A549 (cell line): ENCODE measurements around the gene TFCP2L1. TPM values are rescaled to one million over a fixed set of nuclear protein-coding genes. Genes with fewer than 3 reads are reported as not detected.

Experiments used
- ATAC-seq, 2 experiments: fragments of 200-7000 bp in 1 of 2; fragments of >200 bp in 1 of 2; cut with Nextera tagmentation in 1 of 2; cut with Tn5 transposase in 1 of 2; 3 replicates each; pipeline versions ENCODE4 v1.8.0 to v1.9.1; 2018 to 2020; ENCODE audit warnings: mild to moderate bottlenecking in 1 of 2, moderate library complexity in 1 of 2
- CTCF ChIA-PET: fragments of 300-600 bp; sonication (Branson Sonifier 250); formaldehyde crosslinking; extraction: SDS; loops from one replicate; lab custom pipeline; 2021; ENCODE audit warnings: antibody characterized with exemption, inconsistent platforms; lab: Yijun Ruan, JAX
- POLR2A ChIA-PET: fragments of 350-600 bp; formaldehyde crosslinking; extraction: SDS; loops from one replicate; lab custom pipeline; 2021; ENCODE audit warnings: antibody characterized with exemption, inconsistent platforms; lab: Yijun Ruan, JAX
- DNase-seq, 2 experiments: peaks; one replicate each; pipeline versions ENCODE4 v3.0.0 to v3.0.0-alpha.2; 2011 to 2016; ENCODE audit warnings: low read depth in 1 of 2, low spot score in 1 of 2
- FAIRE-seq: peaks from 2 replicates; lab custom pipeline; 2011; peaks lifted over from hg19 to GRCh38; lab: Jason Lieb, UNC
- H3K27ac ChIP-seq, 2 experiments: fragments of >200 bp; sonication (Bioruptor Twin); formaldehyde crosslinking; 3 replicates each; pipeline ENCODE4 v1.5.1; 2016 to 2017
- H3K4me1 ChIP-seq: fragments of >200 bp; sonication (Bioruptor Twin); formaldehyde crosslinking; 3 replicates; pipeline ENCODE4 v1.6.1; 2016
- H3K4me2 ChIP-seq: fragments of >200 bp; sonication (Bioruptor Twin); formaldehyde crosslinking; 3 replicates; pipeline ENCODE4 v1.6.1; 2016
- H3K4me3 ChIP-seq: fragments of >200 bp; sonication (Bioruptor Twin); formaldehyde crosslinking; 3 replicates; pipeline ENCODE4 v1.5.1; 2016
- H3K9me3 ChIP-seq: fragments of >200 bp; sonication (Bioruptor Twin); formaldehyde crosslinking; 3 replicates; pipeline ENCODE4 v1.6.1; 2016
- BHLHE40 ChIP-seq: IDR thresholded peaks from 2 replicates; pipeline ENCODE4 v1.6.1; 2012; ENCODE audit warnings: low read depth, low read length, inconsistent platforms
- CBX8 ChIP-seq: fragments of 200-600 bp; sonication (generic); IDR thresholded peaks from 2 replicates; pipeline ENCODE4 v1.6.1; 2016
- CHD2 ChIP-seq: fragments of 150-350 bp; IDR thresholded peaks from 2 replicates; pipeline ENCODE4 v1.6.1; 2014; ENCODE audit warnings: low read length; ENCODE audit not compliant: partially characterized antibody
- EP300 ChIP-seq, 2 experiments: fragments of >200 bp; sonication (Bioruptor Twin); formaldehyde crosslinking; IDR thresholded peaks; 2 replicates in 1 of 2; 3 replicates in 1 of 2; pipeline ENCODE4 v1.6.1; 2016 to 2017
- ESRRA ChIP-seq: fragments of 150-350 bp; IDR thresholded peaks from 2 replicates; pipeline ENCODE4 v1.6.1; 2014; ENCODE audit warnings: mild to moderate bottlenecking, low read length, borderline replicate concordance
- FOSL2 ChIP-seq, 2 experiments: fragments of 450-650 bp in 1 of 2; fragments of >200 bp in 1 of 2; sonication (Bioruptor Twin) in 1 of 2; formaldehyde crosslinking; IDR thresholded peaks; 2 replicates each; pipeline versions ENCODE4 v1.5.0 to v1.6.1; 2016 to 2020; ENCODE audit warnings: mild to moderate bottlenecking in 1 of 2, moderate library complexity in 1 of 2
- FOXS1 ChIP-seq: fragments of 250-450 bp; sonication (Bioruptor Pico); IDR thresholded peaks from 2 replicates; pipeline ENCODE4 v1.5.0; 2020; ENCODE audit warnings: mild to moderate bottlenecking, moderate library complexity
- GATA3 ChIP-seq: IDR thresholded peaks from 2 replicates; pipeline ENCODE4 v1.6.1; 2012; ENCODE audit warnings: borderline replicate concordance
- HOXA7 ChIP-seq: fragments of 250-450 bp; sonication (Bioruptor Pico); IDR thresholded peaks from 2 replicates; pipeline ENCODE4 v1.5.0; 2020; ENCODE audit warnings: mild to moderate bottlenecking, moderate library complexity
- HOXB5 ChIP-seq: fragments of 250-450 bp; sonication (Bioruptor Pico); IDR thresholded peaks from 2 replicates; pipeline ENCODE4 v1.5.0; 2020; ENCODE audit warnings: mild to moderate bottlenecking, moderate library complexity
- JUN ChIP-seq, 2 experiments: fragments of >200 bp; sonication (Bioruptor Twin); formaldehyde crosslinking; IDR thresholded peaks; 2 replicates in 1 of 2; 3 replicates in 1 of 2; pipeline ENCODE4 v1.6.1; 2016 to 2017
- MYC ChIP-seq: IDR thresholded peaks from 2 replicates; pipeline ENCODE4 v1.6.1; 2012; ENCODE audit warnings: mild to moderate bottlenecking, inconsistent platforms, low read length, improper control_type of control experiment, borderline replicate concordance
- NFE2L2 ChIP-seq: fragments of 150-350 bp; conservative IDR thresholded peaks from 2 replicates; pipeline ENCODE4 v1.6.1; 2014; ENCODE audit warnings: low read length
- NR3C1 ChIP-seq: fragments of >200 bp; sonication (Bioruptor Twin); formaldehyde crosslinking; IDR thresholded peaks from 3 replicates; pipeline ENCODE4 v1.6.1; 2017
- PHF8 ChIP-seq: fragments of 200-600 bp; sonication (generic); IDR thresholded peaks from 2 replicates; pipeline ENCODE4 v1.6.1; 2016; ENCODE audit warnings: low read depth, mild to moderate bottlenecking, antibody characterized with exemption, moderate library complexity, borderline replicate concordance
- POLR2AphosphoS2 ChIP-seq: conservative IDR thresholded peaks from 2 replicates; pipeline ENCODE4 v1.6.1; 2012; ENCODE audit warnings: low read length, improper control_type of control experiment, inconsistent platforms
- SMC3 ChIP-seq: fragments of >200 bp; sonication (Bioruptor Twin); formaldehyde crosslinking; IDR thresholded peaks from 3 replicates; pipeline ENCODE4 v1.6.1; 2018; ENCODE audit warnings: inconsistent platforms
- SREBF2 ChIP-seq: fragments of 450-650 bp; IDR thresholded peaks from 2 replicates; pipeline ENCODE4 v1.6.1; 2014; ENCODE audit warnings: mild to moderate bottlenecking, moderate library complexity
- TFCP2L1 ChIP-seq: fragments of 250-450 bp; sonication (Bioruptor Pico); IDR thresholded peaks from 2 replicates; pipeline ENCODE4 v1.5.0; 2021; ENCODE audit warnings: mild to moderate bottlenecking
- TP53 ChIP-seq: fragments of 250-450 bp; sonication (Bioruptor Pico); IDR thresholded peaks from 2 replicates; pipeline ENCODE4 v1.5.0; 2021; ENCODE audit warnings: mild to moderate bottlenecking, moderate library complexity
- ZC3H11A ChIP-seq: fragments of 450-650 bp; IDR thresholded peaks from 2 replicates; pipeline ENCODE4 v1.6.1; 2014; ENCODE audit warnings: antibody characterized with exemption, mild to moderate bottlenecking
- ZFP36 ChIP-seq: fragments of 450-650 bp; IDR thresholded peaks from 2 replicates; pipeline ENCODE4 v1.6.1; 2014; ENCODE audit warnings: borderline replicate concordance; ENCODE audit not compliant: partially characterized antibody
- ZSCAN20 ChIP-seq: fragments of 250-450 bp; sonication (Bioruptor Pico); IDR thresholded peaks from 2 replicates; pipeline ENCODE4 v1.8.0; 2022; ENCODE audit warnings: mild to moderate bottlenecking, moderate library complexity
- WGBS: methylation state at CpG from one replicate; pipeline ENCODE4 v1.1.6; 2017; ENCODE audit errors: missing lambda C conversion rate; 5-methylcytosine and 5-hydroxymethylcytosine counted together
- polyA plus RNA-seq, 4 experiments: library from polyadenylated mRNA; depleted of rRNA in 3 of 4; stranded (reverse); fragments of >200 nt; fragmentation: RNase III in 1 of 4; extraction: RNeasy Plus Mini Kit Qiagen cat#74134 plus additional on column Dnase treatment in 1 of 4; gene quantifications; 2 replicates in 3 of 4; 3 replicates in 1 of 4; pipeline ENCODE4 v1.2.3, GENCODE V29; 2011 to 2017
- TF ChIP-seq, protein P1 (sequence below): fragments of >200 bp; sonication (Bioruptor Twin); formaldehyde crosslinking; IDR thresholded peaks from 2 replicates; pipeline ENCODE4 v1.6.1; 2016
- TF ChIP-seq, protein P2 (sequence below): fragments of 200-600 bp; sonication (generic); IDR thresholded peaks from 2 replicates; pipeline ENCODE4 v1.6.1; 2016; ENCODE audit warnings: antibody characterized with exemption, mild to moderate bottlenecking, moderate library complexity
- TF ChIP-seq, protein P3 (sequence below): IDR thresholded peaks from 2 replicates; pipeline ENCODE4 v1.6.1; 2012
- TF ChIP-seq, protein P4 (sequence below): fragments of 250-450 bp; sonication (Bioruptor Pico); IDR thresholded peaks from 2 replicates; pipeline ENCODE4 v1.5.0; 2020; ENCODE audit warnings: low read depth, mild to moderate bottlenecking, moderate library complexity
- TF ChIP-seq, protein P5 (sequence below): fragments of 150-350 bp; IDR thresholded peaks from 2 replicates; pipeline ENCODE4 v1.6.1; 2014; ENCODE audit warnings: low read depth, mild to moderate bottlenecking, low read length

Gene TFCP2L1
- polyA plus RNA-seq, 2 of the 4 experiments (the other 2 are of a cell fraction): 1.3 to 3.1 TPM

DNA sequence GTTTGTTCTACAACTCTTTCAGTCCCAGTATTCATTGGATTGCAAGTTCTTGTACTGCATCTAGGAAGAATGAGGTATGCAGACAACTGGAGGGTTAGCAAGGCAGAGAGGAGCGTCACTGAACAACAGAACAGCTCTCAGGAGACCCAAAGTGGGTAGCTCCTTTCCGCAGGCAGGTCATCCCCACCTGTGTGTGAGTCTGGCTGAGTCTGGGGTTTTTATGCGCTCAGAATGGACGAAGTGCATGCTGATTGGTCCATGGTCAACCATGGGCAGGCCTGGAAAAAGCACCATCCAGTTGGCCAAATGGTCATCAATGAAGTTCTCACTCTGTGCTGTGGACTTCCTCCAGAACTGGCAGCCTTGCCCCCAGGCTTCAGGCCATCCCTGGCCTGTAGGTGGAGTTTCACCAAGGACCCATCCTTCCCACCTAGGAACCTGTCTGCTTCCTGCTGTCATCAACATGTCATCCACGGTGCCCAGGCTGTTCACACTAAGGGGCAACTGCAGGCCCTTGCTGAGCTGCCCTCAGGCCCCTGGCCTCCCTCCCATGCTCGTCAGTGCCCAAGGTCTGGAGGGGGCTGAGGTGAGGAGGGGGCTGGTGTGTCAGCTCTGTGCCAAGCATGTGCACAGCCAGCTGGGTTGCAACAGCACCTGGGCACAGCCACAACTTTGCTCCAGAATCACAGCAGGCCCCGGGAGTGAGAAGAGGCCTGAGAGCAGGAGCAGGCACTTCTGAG, 11.1 kb upstream of the TFCP2L1 start:
- Histone ChIP-seq H3K4me3 (no peak overlapping the region), H3K27ac (no peak overlapping the region), H3K4me2 (no peak overlapping the region), H3K9me3 (no peaks in the 10 kb centered on the region), H3K4me1 (no peaks in the 10 kb centered on the region)
- 60% methylated on average over 7 of the region's 7 CpGs for WGBS
- FAIRE-seq (no peak), DNase-seq (no peak), ATAC-seq (peak; percentile 18 to 21; a peak in 2 of 6 replicates)
- TF ChIP-seq JUN (IDR thresholded peaks at IDR 0.05): no peak
- TF ChIP-seq TFCP2L1 (CRISPR knock-in tag): no peak
- TF ChIP-seq, protein P1, sequence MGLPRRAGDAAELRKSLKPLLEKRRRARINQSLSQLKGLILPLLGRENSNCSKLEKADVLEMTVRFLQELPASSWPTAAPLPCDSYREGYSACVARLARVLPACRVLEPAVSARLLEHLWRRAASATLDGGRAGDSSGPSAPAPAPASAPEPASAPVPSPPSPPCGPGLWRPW: no peak
- no peak for TF ChIP-seq SMC3
- no peak for TF ChIP-seq HOXB5 (CRISPR knock-in tag)
- no peak for TF ChIP-seq ZSCAN20 (CRISPR knock-in tag)
- TF ChIP-seq BHLHE40: no peak
- TF ChIP-seq ZC3H11A: no peak
- TF ChIP-seq, protein P2, sequence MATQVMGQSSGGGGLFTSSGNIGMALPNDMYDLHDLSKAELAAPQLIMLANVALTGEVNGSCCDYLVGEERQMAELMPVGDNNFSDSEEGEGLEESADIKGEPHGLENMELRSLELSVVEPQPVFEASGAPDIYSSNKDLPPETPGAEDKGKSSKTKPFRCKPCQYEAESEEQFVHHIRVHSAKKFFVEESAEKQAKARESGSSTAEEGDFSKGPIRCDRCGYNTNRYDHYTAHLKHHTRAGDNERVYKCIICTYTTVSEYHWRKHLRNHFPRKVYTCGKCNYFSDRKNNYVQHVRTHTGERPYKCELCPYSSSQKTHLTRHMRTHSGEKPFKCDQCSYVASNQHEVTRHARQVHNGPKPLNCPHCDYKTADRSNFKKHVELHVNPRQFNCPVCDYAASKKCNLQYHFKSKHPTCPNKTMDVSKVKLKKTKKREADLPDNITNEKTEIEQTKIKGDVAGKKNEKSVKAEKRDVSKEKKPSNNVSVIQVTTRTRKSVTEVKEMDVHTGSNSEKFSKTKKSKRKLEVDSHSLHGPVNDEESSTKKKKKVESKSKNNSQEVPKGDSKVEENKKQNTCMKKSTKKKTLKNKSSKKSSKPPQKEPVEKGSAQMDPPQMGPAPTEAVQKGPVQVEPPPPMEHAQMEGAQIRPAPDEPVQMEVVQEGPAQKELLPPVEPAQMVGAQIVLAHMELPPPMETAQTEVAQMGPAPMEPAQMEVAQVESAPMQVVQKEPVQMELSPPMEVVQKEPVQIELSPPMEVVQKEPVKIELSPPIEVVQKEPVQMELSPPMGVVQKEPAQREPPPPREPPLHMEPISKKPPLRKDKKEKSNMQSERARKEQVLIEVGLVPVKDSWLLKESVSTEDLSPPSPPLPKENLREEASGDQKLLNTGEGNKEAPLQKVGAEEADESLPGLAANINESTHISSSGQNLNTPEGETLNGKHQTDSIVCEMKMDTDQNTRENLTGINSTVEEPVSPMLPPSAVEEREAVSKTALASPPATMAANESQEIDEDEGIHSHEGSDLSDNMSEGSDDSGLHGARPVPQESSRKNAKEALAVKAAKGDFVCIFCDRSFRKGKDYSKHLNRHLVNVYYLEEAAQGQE: no peak
- TF ChIP-seq EP300 (IDR thresholded peaks at IDR 0.05): no peak
- TF ChIP-seq, protein P3, sequence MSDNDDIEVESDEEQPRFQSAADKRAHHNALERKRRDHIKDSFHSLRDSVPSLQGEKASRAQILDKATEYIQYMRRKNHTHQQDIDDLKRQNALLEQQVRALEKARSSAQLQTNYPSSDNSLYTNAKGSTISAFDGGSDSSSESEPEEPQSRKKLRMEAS: no peak
- TF ChIP-seq GATA3: no peak
- no peak for TF ChIP-seq CBX8
- TF ChIP-seq MYC: no peak
- CTCF ChIA-PET: interaction anchor here (1.3 to 4.5 kb wide), 8 partner anchors 10 to 210 kb away, joined by 3 to 24 read pairs (median 4); no protein-coding TSS in a partner anchor
- POLR2A ChIA-PET: no interaction called here

DNA sequence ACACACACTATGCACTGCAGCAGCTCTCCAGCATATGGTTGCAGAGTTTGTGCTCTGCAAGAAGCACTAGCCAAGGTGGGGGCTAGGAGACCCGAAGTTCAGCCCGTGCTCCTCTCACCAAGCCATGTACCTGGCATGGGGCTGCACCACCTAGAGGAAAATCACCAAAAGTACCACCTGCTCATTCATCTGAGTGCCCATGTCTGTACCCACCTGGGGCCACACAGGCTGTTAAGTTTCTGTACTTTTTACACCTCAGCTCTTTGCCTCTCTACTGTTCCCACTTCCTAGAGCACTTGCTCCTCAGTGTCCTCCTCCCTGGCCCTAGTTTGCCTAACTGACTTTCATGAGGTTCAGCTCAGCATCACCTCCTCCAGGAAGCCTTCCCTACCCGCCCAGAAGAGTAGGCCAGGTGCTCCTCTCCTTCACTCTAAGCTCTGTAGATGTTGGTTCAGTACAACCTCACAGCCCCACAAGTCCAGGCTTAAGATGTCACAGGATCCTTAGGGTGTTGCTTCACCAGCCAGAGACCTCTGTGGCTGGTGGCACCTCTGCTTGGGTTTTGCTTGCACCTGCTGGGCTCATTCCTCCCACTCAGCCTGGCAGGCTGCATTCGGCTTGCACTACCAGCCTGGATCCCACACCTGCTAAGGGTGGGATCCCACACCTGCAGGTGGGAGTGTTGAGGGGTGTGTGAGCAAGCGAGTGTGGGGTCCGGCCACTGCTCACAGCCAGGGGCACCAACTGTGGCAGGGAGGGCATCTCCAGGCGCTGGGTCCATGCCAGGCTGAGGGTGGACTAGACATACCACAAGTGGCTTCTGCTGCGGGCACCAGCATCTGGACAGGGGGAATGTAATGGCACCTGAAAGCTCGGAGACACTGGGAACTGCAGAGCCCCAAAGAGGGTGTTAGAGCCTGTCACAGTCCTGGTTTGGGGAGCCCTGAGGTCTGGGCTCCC, 10.2 kb upstream of the TFCP2L1 start:
- Histone ChIP-seq H3K9me3 (no peaks in the 10 kb centered on the region), H3K27ac (no peak overlapping the region), H3K4me1 (no peaks in the 10 kb centered on the region), H3K4me2 (no peak overlapping the region), H3K4me3 (no peak overlapping the region)
- FAIRE-seq: no peak
- CTCF ChIA-PET: interaction anchor here (0.7 to 4.5 kb wide), 8 partner anchors 9 to 244 kb away, joined by 3 to 24 read pairs (median 3); no protein-coding TSS in a partner anchor
- ATAC-seq: 0 out of 6 replicates have a peak, but pooled peaks of 1 of the 2 experiments have one; percentile 23
- POLR2A ChIA-PET: no interaction called here
- DNase-seq: no peak
- WGBS: 45% methylated on average over 8 of the region's 9 CpGs
- no peak for TF ChIP-seq EP300 (IDR thresholded peaks at IDR 0.05)
- TF ChIP-seq HOXB5 (CRISPR knock-in tag): no peak
- no peak for TF ChIP-seq FOXS1
- TF ChIP-seq, protein P4, sequence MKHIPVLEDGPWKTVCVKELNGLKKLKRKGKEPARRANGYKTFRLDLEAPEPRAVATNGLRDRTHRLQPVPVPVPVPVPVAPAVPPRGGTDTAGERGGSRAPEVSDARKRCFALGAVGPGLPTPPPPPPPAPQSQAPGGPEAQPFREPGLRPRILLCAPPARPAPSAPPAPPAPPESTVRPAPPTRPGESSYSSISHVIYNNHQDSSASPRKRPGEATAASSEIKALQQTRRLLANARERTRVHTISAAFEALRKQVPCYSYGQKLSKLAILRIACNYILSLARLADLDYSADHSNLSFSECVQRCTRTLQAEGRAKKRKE (CRISPR knock-in tag): no peak
- no peak for TF ChIP-seq NFE2L2
- TF ChIP-seq NR3C1: no peak
- TF ChIP-seq ESRRA: no peak
- TF ChIP-seq PHF8: no peak
- TF ChIP-seq TP53 (CRISPR knock-in tag): no peak
- TF ChIP-seq, protein P5, sequence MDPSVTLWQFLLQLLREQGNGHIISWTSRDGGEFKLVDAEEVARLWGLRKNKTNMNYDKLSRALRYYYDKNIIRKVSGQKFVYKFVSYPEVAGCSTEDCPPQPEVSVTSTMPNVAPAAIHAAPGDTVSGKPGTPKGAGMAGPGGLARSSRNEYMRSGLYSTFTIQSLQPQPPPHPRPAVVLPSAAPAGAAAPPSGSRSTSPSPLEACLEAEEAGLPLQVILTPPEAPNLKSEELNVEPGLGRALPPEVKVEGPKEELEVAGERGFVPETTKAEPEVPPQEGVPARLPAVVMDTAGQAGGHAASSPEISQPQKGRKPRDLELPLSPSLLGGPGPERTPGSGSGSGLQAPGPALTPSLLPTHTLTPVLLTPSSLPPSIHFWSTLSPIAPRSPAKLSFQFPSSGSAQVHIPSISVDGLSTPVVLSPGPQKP: no peak
- no peak for TF ChIP-seq ZFP36
- no peak for TF ChIP-seq FOSL2 (IDR thresholded peaks at IDR 0.05)
- no peak for TF ChIP-seq FOSL2 (CRISPR knock-in tag; IDR thresholded peaks at IDR 0.05)
- TF ChIP-seq POLR2AphosphoS2: no peak
- TF ChIP-seq SREBF2: no peak
- TF ChIP-seq, protein P1: no peak
- no peak for TF ChIP-seq CHD2
- no peak for TF ChIP-seq SMC3
- no peak for TF ChIP-seq HOXA7 (CRISPR knock-in tag)
- TF ChIP-seq, protein P3: no peak
